Gastrocnemius medialis (tissue), 4 donors: Measurements from ENCODE around the gene INTS7.

Experiments
- POLR2A ChIP-seq, 2 donors: fragments of 450-650 bp; IDR thresholded peaks; one replicate each; pipeline ENCODE4 v1.6.1; 2017; ENCODE audit warnings: antibody characterized with exemption in 2 of 2, mild to moderate bottlenecking in 2 of 2, moderate library complexity in 2 of 2
- TF ChIP-seq, protein P1 (sequence below), 5 experiments: fragments of 450-650 bp in 3 of 5; fragments of 200-600 bp in 2 of 5; sonication (generic) in 2 of 5; IDR thresholded peaks in 4 of 5; conservative IDR thresholded peaks in 1 of 5; 1 replicate in 4 of 5; 2 replicates in 1 of 5; pipeline ENCODE4 v1.5.1; 2016 to 2019; ENCODE audit warnings: antibody characterized with exemption in 5 of 5, mild to moderate bottlenecking in 3 of 5, moderate library complexity in 3 of 5

DNA sequence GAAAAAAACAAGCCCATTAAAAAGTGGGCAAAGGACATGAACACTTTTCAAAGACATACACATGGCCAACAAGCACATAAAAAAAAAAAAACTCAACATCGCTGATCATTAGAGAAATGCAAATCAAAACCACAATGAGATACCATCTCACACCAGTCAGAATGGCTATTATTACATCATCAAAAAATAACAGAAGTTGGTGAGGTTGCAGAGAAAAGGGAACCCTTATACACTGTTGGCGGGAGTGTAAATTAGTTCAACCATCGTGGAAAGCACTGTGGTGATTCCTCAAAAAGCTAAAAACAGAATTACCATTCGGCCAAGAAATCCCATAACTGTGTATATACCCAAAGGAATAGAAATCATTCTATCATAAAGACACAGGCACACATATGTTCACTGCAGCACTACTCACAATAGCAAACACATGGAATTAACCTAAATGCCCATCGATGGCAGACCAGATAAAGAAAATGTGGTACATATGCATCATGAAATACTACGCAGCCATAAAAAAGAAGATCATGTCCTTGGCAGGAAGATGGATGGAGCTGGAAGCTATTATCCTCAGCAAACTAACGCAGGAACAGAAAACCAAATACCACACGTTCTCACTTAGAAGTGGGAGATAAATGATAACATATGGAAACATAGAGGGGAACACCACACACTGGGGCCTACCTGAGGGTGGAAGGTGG is 70.1 kb downstream of the INTS7 start:
- TF ChIP-seq, protein P1, sequence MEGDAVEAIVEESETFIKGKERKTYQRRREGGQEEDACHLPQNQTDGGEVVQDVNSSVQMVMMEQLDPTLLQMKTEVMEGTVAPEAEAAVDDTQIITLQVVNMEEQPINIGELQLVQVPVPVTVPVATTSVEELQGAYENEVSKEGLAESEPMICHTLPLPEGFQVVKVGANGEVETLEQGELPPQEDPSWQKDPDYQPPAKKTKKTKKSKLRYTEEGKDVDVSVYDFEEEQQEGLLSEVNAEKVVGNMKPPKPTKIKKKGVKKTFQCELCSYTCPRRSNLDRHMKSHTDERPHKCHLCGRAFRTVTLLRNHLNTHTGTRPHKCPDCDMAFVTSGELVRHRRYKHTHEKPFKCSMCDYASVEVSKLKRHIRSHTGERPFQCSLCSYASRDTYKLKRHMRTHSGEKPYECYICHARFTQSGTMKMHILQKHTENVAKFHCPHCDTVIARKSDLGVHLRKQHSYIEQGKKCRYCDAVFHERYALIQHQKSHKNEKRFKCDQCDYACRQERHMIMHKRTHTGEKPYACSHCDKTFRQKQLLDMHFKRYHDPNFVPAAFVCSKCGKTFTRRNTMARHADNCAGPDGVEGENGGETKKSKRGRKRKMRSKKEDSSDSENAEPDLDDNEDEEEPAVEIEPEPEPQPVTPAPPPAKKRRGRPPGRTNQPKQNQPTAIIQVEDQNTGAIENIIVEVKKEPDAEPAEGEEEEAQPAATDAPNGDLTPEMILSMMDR (IDR thresholded peaks at IDR 0.05 in 4 of 5, conservative IDR thresholded peaks at IDR 0.05 in 1 of 5): no peak
- TF ChIP-seq POLR2A (IDR thresholded peaks at IDR 0.05): no peak
